Progenitor cell of endocrine pancreas (in vitro differentiated cells): ENCODE measurements around the gene CLEC4E. TPM values are rescaled to one million over a fixed set of nuclear protein-coding genes. Genes with fewer than 3 reads are reported as not detected.

ENCODE experiments used
- DNase-seq: peaks from one replicate; pipeline ENCODE4 v3.0.0; 2021; ENCODE audit warnings: low spot score; ENCODE audit not compliant: unreplicated experiment
- H3K27ac Mint-ChIP-seq: 2 replicates; pipeline ENCODE4 v1.8.0; 2021; ENCODE audit warnings: mild to moderate bottlenecking, moderate library complexity, mixed read lengths
- H3K27me3 Mint-ChIP-seq: 2 replicates; pipeline ENCODE4 v1.8.0; 2021; ENCODE audit warnings: mixed read lengths
- H3K36me3 Mint-ChIP-seq: 2 replicates; pipeline ENCODE4 v1.8.0; 2022; ENCODE audit warnings: mixed read lengths; ENCODE audit not compliant: insufficient read depth
- H3K4me1 Mint-ChIP-seq: 2 replicates; pipeline ENCODE4 v1.8.0; 2021; ENCODE audit warnings: low read depth, mixed read lengths
- H3K4me3 Mint-ChIP-seq: 2 replicates; pipeline ENCODE4 v1.8.0; 2021; ENCODE audit warnings: low read depth, mild to moderate bottlenecking, moderate library complexity, mixed read lengths
- H3K9me3 Mint-ChIP-seq: 2 replicates; pipeline ENCODE4 v1.8.0; 2021; ENCODE audit warnings: low read depth, mixed read lengths
- total RNA-seq: library from RNA; stranded (reverse); gene quantifications from 2 replicates; pipeline ENCODE4 v1.2.1, GENCODE V29; 2021
- TF ChIP-seq, protein P1 (sequence below): fragments of 200-600 bp; sonication (generic); IDR thresholded peaks from one replicate; pipeline ENCODE4 v1.5.0; 2021; ENCODE audit warnings: antibody characterized with exemption, mild to moderate bottlenecking; ENCODE audit not compliant: unreplicated experiment

The CLEC4E gene
- total RNA-seq, 1 donor from 2014 or later: not detected

DNA sequence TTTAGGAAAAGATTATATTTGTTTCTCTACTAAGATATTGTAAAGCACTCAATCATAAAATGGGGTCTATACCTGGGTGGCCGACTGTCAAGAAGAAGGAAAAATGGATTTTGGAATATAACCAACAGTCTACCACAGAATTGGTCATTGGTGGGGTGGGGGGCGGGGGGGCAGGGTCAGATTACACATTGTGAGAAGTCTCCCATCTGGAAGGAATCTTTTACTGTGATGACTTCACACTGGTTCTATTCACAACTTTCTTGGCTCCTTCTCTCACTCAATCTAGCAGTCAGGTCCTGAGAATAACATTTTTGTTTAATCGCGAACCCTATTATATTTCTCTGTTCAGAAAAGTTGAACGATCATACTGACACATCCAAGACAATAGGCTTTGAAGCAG, 8.7 kb upstream of the CLEC4E start:
- peaks cover 59% of the 10 kb centered on the region for H3K27me3 Mint-ChIP-seq

DNA sequence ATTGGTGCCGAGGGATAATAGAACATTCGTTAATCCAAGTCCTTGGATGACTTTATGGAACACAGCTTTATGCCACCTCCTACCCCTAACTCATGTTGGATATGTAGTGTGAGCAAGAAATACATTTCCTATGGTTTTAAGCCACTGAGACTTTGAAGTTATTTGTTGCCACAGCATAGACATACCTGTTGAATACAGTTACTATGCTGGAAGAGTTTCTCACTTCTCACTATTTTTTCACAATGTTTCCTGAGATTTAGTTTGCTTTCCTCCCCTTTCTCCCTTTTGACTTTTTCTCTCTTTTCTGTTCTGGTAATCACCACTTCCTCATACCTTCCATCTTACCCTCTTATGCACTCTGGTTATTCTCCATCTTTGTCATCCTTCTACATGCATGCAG, 7.5 kb upstream of the CLEC4E start:
- Mint-ChIP-seq H3K27ac (no peak overlapping the region), H3K36me3 (no peaks in the 10 kb centered on the region), H3K4me3 (no peak overlapping the region), H3K4me1 (no peaks in the 10 kb centered on the region), H3K9me3 (no peaks in the 10 kb centered on the region), H3K27me3 (peaks cover 53% of the 10 kb centered on the region)
- no peak for DNase-seq
- TF ChIP-seq, protein P1, sequence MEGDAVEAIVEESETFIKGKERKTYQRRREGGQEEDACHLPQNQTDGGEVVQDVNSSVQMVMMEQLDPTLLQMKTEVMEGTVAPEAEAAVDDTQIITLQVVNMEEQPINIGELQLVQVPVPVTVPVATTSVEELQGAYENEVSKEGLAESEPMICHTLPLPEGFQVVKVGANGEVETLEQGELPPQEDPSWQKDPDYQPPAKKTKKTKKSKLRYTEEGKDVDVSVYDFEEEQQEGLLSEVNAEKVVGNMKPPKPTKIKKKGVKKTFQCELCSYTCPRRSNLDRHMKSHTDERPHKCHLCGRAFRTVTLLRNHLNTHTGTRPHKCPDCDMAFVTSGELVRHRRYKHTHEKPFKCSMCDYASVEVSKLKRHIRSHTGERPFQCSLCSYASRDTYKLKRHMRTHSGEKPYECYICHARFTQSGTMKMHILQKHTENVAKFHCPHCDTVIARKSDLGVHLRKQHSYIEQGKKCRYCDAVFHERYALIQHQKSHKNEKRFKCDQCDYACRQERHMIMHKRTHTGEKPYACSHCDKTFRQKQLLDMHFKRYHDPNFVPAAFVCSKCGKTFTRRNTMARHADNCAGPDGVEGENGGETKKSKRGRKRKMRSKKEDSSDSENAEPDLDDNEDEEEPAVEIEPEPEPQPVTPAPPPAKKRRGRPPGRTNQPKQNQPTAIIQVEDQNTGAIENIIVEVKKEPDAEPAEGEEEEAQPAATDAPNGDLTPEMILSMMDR: no peak

More for the DNA sequence above, 8.7 kb upstream of the CLEC4E start:
- H3K9me3 Mint-ChIP-seq: no peaks in the 10 kb centered on the region
- H3K27ac Mint-ChIP-seq: no peak overlapping the region
- peaks cover under 1% of the 10 kb centered on the region for H3K4me1 Mint-ChIP-seq
- H3K36me3 Mint-ChIP-seq: no peaks in the 10 kb centered on the region
- DNase-seq: no peak
- H3K4me3 Mint-ChIP-seq: no peak overlapping the region
- TF ChIP-seq, protein P1: no peak

DNA sequence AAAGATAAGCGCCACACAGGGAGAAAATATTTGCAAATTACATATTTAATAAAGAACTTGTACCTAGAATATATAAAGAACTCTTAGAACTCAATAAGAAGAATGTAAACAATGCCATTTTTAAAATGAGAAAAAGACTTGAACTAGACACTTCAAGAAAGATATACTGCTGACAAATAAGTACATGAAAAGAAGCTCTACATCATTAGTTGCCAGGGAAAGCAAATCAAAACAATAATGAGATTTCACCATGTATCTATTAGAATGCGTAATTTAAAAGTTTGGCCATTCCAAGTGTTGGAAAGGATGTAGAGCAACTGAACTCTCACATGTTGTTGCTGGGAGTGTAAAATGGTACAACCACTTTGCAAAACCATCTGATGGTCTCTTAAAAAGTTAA, 6.9 kb upstream of the CLEC4E start:
- H3K9me3 Mint-ChIP-seq: no peaks in the 10 kb centered on the region
- H3K36me3 Mint-ChIP-seq: no peaks in the 10 kb centered on the region
- H3K27me3 Mint-ChIP-seq: peaks cover 52% of the 10 kb centered on the region
- H3K4me3 Mint-ChIP-seq: no peak overlapping the region
- TF ChIP-seq, protein P1: no peak
- no peak overlapping the region for H3K27ac Mint-ChIP-seq
- DNase-seq: no peak
- no peaks in the 10 kb centered on the region for H3K4me1 Mint-ChIP-seq

DNA sequence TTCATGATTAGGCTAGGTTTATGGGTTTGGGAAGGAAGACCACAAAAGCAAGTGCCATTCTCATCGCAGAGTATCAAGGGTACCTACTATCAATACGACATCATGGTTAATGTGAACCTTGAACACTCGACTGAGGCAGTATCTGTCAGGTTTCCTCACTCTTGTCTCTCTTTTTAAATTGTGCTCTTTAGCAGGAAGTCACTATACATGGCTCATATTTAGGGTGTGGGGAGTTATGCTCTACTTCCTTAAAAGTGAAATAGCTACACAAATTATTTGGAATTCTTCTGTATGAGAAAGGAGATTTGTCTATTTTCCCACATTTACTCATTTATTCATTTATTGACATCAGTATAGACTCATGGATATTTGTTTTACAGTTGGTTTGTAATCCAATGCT, 5.9 kb upstream of the CLEC4E start:
- Mint-ChIP-seq H3K27me3 (peaks cover 46% of the 10 kb centered on the region), H3K36me3 (no peaks in the 10 kb centered on the region), H3K27ac (no peak overlapping the region), H3K9me3 (no peaks in the 10 kb centered on the region), H3K4me1 (no peaks in the 10 kb centered on the region), H3K4me3 (no peak overlapping the region)
- no peak for DNase-seq
- TF ChIP-seq, protein P1: no peak

DNA sequence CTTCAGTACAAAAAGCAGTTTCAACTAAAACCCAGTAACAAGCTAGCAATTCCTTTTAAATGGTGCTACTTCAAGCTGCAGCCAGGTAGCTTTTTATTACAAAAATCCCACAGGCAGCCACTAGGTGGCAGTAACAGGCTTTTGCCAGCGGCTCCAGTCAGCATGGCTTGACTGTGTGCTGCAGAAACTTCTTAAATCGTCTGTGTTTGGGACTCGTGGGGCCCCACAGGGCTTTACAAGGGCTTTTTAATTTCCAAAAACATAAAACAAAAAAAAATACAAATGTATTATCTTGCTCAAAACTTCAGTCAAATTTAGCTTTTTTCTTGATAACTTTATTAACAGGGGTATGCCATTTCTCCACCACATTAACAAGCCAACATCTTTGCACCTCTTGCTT, 3.6 kb upstream of the CLEC4E start:
- TF ChIP-seq, protein P1: peak; percentile 100
- peak; percentile 84 for DNase-seq
- Mint-ChIP-seq H3K27me3 (peaks cover 56% of the 10 kb centered on the region), H3K27ac (no peak overlapping the region), H3K4me3 (no peak overlapping the region), H3K9me3 (no peaks in the 10 kb centered on the region), H3K4me1 (peaks cover 3% of the 10 kb centered on the region), H3K36me3 (no peaks in the 10 kb centered on the region)
